NCI-H187 treated with DMSO at 0.1 percent for 48 hours (cell line): ENCODE data around the gene CDC42EP3.

Experiments
- DNase-seq: peaks from one replicate; lab custom pipeline; 2025; lab: John Stamatoyannopoulos, UW

Gene CDC42EP3

GRCh38 chr2:37656512-37657423, 14.7 kb downstream of the CDC42EP3 start:
- no peak for DNase-seq

GRCh38 chr2:37654932-37655841, 16.3 kb downstream of the CDC42EP3 start:
- DNase-seq = no peak

GRCh38 chr2:37654419-37654818, 17.0 kb downstream of the CDC42EP3 start:
- no peak for DNase-seq

- DNase-seq = no peak
These were observed 17.6 kb downstream of the CDC42EP3 start for GRCh38 chr2:37653805-37654378.

GRCh38 chr2:37653093-37653492, 18.3 kb downstream of the CDC42EP3 start:
- DNase-seq = no peak

- DNase-seq = no peak
These were observed 19.2 kb downstream of the CDC42EP3 start for GRCh38 chr2:37652199-37652640.

GRCh38 chr2:37650548-37651093, 20.8 kb downstream of the CDC42EP3 start:
- DNase-seq = no peak

- no peak for DNase-seq
These were observed 21.9 kb downstream of the CDC42EP3 start for GRCh38 chr2:37649518-37649917.

GRCh38 chr2:37648331-37649011, 23.0 kb downstream of the CDC42EP3 start:
- no peak for DNase-seq

GRCh38 chr2:37647971-37648330, 23.5 kb downstream of the CDC42EP3 start:
- no peak for DNase-seq

- DNase-seq = no peak
These were observed 25.6 kb downstream of the CDC42EP3 start for GRCh38 chr2:37645836-37646235.

GRCh38 chr2:37645362-37645761, 26.1 kb downstream of the CDC42EP3 start:
- no peak for DNase-seq

GRCh38 chr2:37644191-37644590, 27.3 kb downstream of the CDC42EP3 start:
- no peak for DNase-seq

GRCh38 chr2:37643730-37644078, 27.7 kb downstream of the CDC42EP3 start:
- DNase-seq = no peak

GRCh38 chr2:37642907-37643729, 28.3 kb downstream of the CDC42EP3 start:
- DNase-seq = peak; percentile 85

- DNase-seq = no peak
These were observed 29.8 kb downstream of the CDC42EP3 start for GRCh38 chr2:37641582-37642171.

GRCh38 chr2:37639631-37640030, 31.8 kb downstream of the CDC42EP3 start:
- DNase-seq = no peak

GRCh38 chr2:37638973-37639372, 32.5 kb downstream of the CDC42EP3 start:
- no peak for DNase-seq

GRCh38 chr2:37637985-37638384, 33.5 kb downstream of the CDC42EP3 start:
- DNase-seq = no peak

- DNase-seq = no peak
These were observed 34.1 kb downstream of the CDC42EP3 start for GRCh38 chr2:37637190-37637860.
